Activated T-cell treated with anti-CD3 and anti-CD28 coated beads, Interleukin-2, amount 50 U/mL, for 72 hours (primary cell): ENCODE measurements around the gene PRLR. TPM values are rescaled to one million over a fixed set of nuclear protein-coding genes. Genes with fewer than 3 reads are reported as not detected.

Source experiments
- ATAC-seq, 2 donors: fragments of 150-1000 bp; cut with Tn5 transposase; replicated peaks in 1 of 2; 2 replicates each; pipeline ENCODE4 v1.10.0; 2021; ENCODE audit warnings: moderate library complexity in 2 of 2, mild to moderate bottlenecking in 1 of 2
- DNase-seq, 2 donors: peaks; one replicate each; pipeline ENCODE4 v3.0.0; 2021 to 2022; ENCODE audit warnings: mixed read lengths in 1 of 2
- H3K27ac Mint-ChIP-seq: one replicate; pipeline ENCODE4 v1.8.0; 2022; ENCODE audit warnings: mild to moderate bottlenecking, moderate library complexity, mixed read lengths
- H3K27me3 Mint-ChIP-seq: one replicate; pipeline ENCODE4 v1.8.0; 2022; ENCODE audit warnings: low read depth, mixed read lengths
- H3K36me3 Mint-ChIP-seq, 2 donors: one replicate each; pipeline ENCODE4 v1.8.0; 2022; ENCODE audit warnings: mixed read lengths in 2 of 2, mild to moderate bottlenecking in 1 of 2; ENCODE audit not compliant: insufficient read depth in 2 of 2
- H3K4me1 Mint-ChIP-seq: one replicate; pipeline ENCODE4 v1.8.0; 2022; ENCODE audit warnings: low read depth, mixed read lengths
- H3K4me3 Mint-ChIP-seq, 2 donors: one replicate each; pipeline ENCODE4 v1.8.0; 2022; ENCODE audit warnings: mild to moderate bottlenecking in 2 of 2, mixed read lengths in 2 of 2, moderate library complexity in 2 of 2
- H3K9me3 Mint-ChIP-seq, 2 donors: one replicate each; pipeline ENCODE4 v1.8.0; 2022; ENCODE audit warnings: mixed read lengths in 2 of 2
- total RNA-seq, 2 donors: library from RNA; stranded (reverse); gene quantifications; one replicate each; pipeline ENCODE4 v1.2.3, GENCODE V29; 2022

PRLR gene
- total RNA-seq, 2 donors from 2014 or later: 0.25 TPM; not detected in 1

GRCh38 chr5:35182486-35182885 lies 47.8 kb downstream of the PRLR start:
- Mint-ChIP-seq H3K27me3 (peaks cover 25% of the 10 kb centered on the region), H3K4me3 (no peak overlapping the region), H3K27ac (no peak overlapping the region), H3K9me3 (no peaks in the 10 kb centered on the region), H3K36me3 (no peaks in the 10 kb centered on the region), H3K4me1 (no peaks in the 10 kb centered on the region)
- no peak for DNase-seq
- no peak for ATAC-seq

- Mint-ChIP-seq H3K27ac (no peak overlapping the region), H3K36me3 (no peaks in the 10 kb centered on the region), H3K9me3 (no peaks in the 10 kb centered on the region), H3K4me1 (no peaks in the 10 kb centered on the region), H3K27me3 (peaks cover 30% of the 10 kb centered on the region), H3K4me3 (no peak overlapping the region)
- no peak for ATAC-seq
- no peak for DNase-seq
These were observed 50.2 kb downstream of the PRLR start for GRCh38 chr5:35180046-35180445.

GRCh38 chr5:35177783-35178182 lies 52.5 kb downstream of the PRLR start:
- no peaks in the 10 kb centered on the region for H3K36me3 Mint-ChIP-seq

GRCh38 chr5:35172533-35172932 lies 57.8 kb downstream of the PRLR start:
- Mint-ChIP-seq H3K4me3 (no peak overlapping the region), H3K27ac (no peak overlapping the region), H3K36me3 (peaks cover under 1 to 4% of the 10 kb centered on the region in 2 donors), H3K27me3 (peaks cover 10% of the 10 kb centered on the region), H3K4me1 (no peaks in the 10 kb centered on the region), H3K9me3 (peaks cover 0 to under 1% of the 10 kb centered on the region in 2 donors)
- ATAC-seq: no peak
- no peak for DNase-seq

More at GRCh38 chr5:35177783-35178182, 52.5 kb downstream of the PRLR start:
- Mint-ChIP-seq H3K27me3 (peaks cover 21% of the 10 kb centered on the region), H3K27ac (no peak overlapping the region), H3K4me1 (no peaks in the 10 kb centered on the region), H3K4me3 (no peak overlapping the region), H3K9me3 (no peaks in the 10 kb centered on the region)
- DNase-seq (no peak), ATAC-seq (peak in 1 of 2 donors; percentile 38)

- peaks cover 10% of the 10 kb centered on the region for H3K27me3 Mint-ChIP-seq
- H3K36me3 Mint-ChIP-seq: peaks cover 1 to 4% of the 10 kb centered on the region in 2 donors
- DNase-seq: no peak
- H3K9me3 Mint-ChIP-seq: peaks cover 1 to 4% of the 10 kb centered on the region in 2 donors
- H3K4me3 Mint-ChIP-seq: no peak overlapping the region
- no peaks in the 10 kb centered on the region for H3K4me1 Mint-ChIP-seq
- no peak overlapping the region for H3K27ac Mint-ChIP-seq
- ATAC-seq: no peak
These were observed 58.3 kb downstream of the PRLR start for GRCh38 chr5:35171991-35172390.

GRCh38 chr5:35171078-35171477 lies 59.2 kb downstream of the PRLR start:
- no peaks in the 10 kb centered on the region for H3K4me1 Mint-ChIP-seq
- ATAC-seq (no peak), DNase-seq (no peak)
- H3K9me3 Mint-ChIP-seq: peaks cover 1 to 4% of the 10 kb centered on the region in 2 donors
- H3K27ac Mint-ChIP-seq: no peak overlapping the region
- H3K4me3 Mint-ChIP-seq: no peak overlapping the region
- H3K27me3 Mint-ChIP-seq: peaks cover 10% of the 10 kb centered on the region
- H3K36me3 Mint-ChIP-seq: peaks cover 1 to 4% of the 10 kb centered on the region in 2 donors

GRCh38 chr5:35166043-35166442 lies 64.2 kb downstream of the PRLR start:
- no peak for ATAC-seq
- Mint-ChIP-seq H3K9me3 (peaks cover 1 to 4% of the 10 kb centered on the region in 2 donors), H3K4me3 (no peak overlapping the region), H3K36me3 (peaks cover 1 to 4% of the 10 kb centered on the region in 2 donors), H3K27ac (no peak overlapping the region), H3K27me3 (peaks cover 8% of the 10 kb centered on the region), H3K4me1 (no peaks in the 10 kb centered on the region)
- no peak for DNase-seq

- DNase-seq: no peak
- Mint-ChIP-seq H3K4me3 (no peak overlapping the region), H3K9me3 (peaks cover 1 to 4% of the 10 kb centered on the region in 2 donors), H3K4me1 (peaks cover 4% of the 10 kb centered on the region), H3K36me3 (peaks cover 1 to 4% of the 10 kb centered on the region in 2 donors), H3K27me3 (peaks cover 8% of the 10 kb centered on the region), H3K27ac (no peak overlapping the region)
- ATAC-seq: no peak
These were observed 65.3 kb downstream of the PRLR start for GRCh38 chr5:35164860-35165542.

- H3K4me3 Mint-ChIP-seq: no peak overlapping the region
These were observed 66.6 kb downstream of the PRLR start for GRCh38 chr5:35163710-35164033.

GRCh38 chr5:35162848-35163709 lies 67.2 kb downstream of the PRLR start:
- ATAC-seq (no peak), DNase-seq (no peak)
- H3K9me3 Mint-ChIP-seq: peaks cover 1 to 4% of the 10 kb centered on the region in 2 donors
- H3K27me3 Mint-ChIP-seq: peaks cover 15% of the 10 kb centered on the region
- H3K4me1 Mint-ChIP-seq: peaks cover 4% of the 10 kb centered on the region
- no peak overlapping the region for H3K4me3 Mint-ChIP-seq
- no peak overlapping the region for H3K27ac Mint-ChIP-seq
- H3K36me3 Mint-ChIP-seq: peaks cover 1 to 4% of the 10 kb centered on the region in 2 donors

More at GRCh38 chr5:35163710-35164033, 66.6 kb downstream of the PRLR start:
- Mint-ChIP-seq H3K4me1 (peaks cover 4% of the 10 kb centered on the region), H3K27ac (no peak overlapping the region), H3K9me3 (peaks cover 1 to 4% of the 10 kb centered on the region in 2 donors), H3K36me3 (peaks cover 1 to 4% of the 10 kb centered on the region in 2 donors), H3K27me3 (peaks cover 15% of the 10 kb centered on the region)
- no peak for DNase-seq
- ATAC-seq: no peak

- Mint-ChIP-seq H3K36me3 (no peaks in the 10 kb centered on the region), H3K4me3 (no peak overlapping the region), H3K27ac (no peak overlapping the region), H3K27me3 (peaks cover 15% of the 10 kb centered on the region), H3K9me3 (no peaks in the 10 kb centered on the region), H3K4me1 (peaks cover 4% of the 10 kb centered on the region)
- no peak for DNase-seq
- no peak for ATAC-seq
These were observed 68.5 kb downstream of the PRLR start for GRCh38 chr5:35161652-35162273.

- Mint-ChIP-seq H3K36me3 (no peaks in the 10 kb centered on the region), H3K4me1 (peaks cover 4% of the 10 kb centered on the region), H3K27me3 (peaks cover 14% of the 10 kb centered on the region), H3K27ac (no peak overlapping the region), H3K4me3 (no peak overlapping the region), H3K9me3 (no peaks in the 10 kb centered on the region)
- peak; percentile 1 to 10 for DNase-seq
- peak; percentile 51 to 71 for ATAC-seq
These were observed 69.7 kb downstream of the PRLR start for GRCh38 chr5:35160486-35161116.

- no peak overlapping the region for H3K4me3 Mint-ChIP-seq
- DNase-seq (no peak), ATAC-seq (no peak)
- peaks cover 4% of the 10 kb centered on the region for H3K4me1 Mint-ChIP-seq
- no peaks in the 10 kb centered on the region for H3K9me3 Mint-ChIP-seq
- peaks cover 7% of the 10 kb centered on the region for H3K27me3 Mint-ChIP-seq
- no peaks in the 10 kb centered on the region for H3K36me3 Mint-ChIP-seq
- H3K27ac Mint-ChIP-seq: no peak overlapping the region
These were observed 70.9 kb downstream of the PRLR start for GRCh38 chr5:35159370-35159742.
